ENCODE data around the gene MTHFSD.

Gene MTHFSD

DNA sequence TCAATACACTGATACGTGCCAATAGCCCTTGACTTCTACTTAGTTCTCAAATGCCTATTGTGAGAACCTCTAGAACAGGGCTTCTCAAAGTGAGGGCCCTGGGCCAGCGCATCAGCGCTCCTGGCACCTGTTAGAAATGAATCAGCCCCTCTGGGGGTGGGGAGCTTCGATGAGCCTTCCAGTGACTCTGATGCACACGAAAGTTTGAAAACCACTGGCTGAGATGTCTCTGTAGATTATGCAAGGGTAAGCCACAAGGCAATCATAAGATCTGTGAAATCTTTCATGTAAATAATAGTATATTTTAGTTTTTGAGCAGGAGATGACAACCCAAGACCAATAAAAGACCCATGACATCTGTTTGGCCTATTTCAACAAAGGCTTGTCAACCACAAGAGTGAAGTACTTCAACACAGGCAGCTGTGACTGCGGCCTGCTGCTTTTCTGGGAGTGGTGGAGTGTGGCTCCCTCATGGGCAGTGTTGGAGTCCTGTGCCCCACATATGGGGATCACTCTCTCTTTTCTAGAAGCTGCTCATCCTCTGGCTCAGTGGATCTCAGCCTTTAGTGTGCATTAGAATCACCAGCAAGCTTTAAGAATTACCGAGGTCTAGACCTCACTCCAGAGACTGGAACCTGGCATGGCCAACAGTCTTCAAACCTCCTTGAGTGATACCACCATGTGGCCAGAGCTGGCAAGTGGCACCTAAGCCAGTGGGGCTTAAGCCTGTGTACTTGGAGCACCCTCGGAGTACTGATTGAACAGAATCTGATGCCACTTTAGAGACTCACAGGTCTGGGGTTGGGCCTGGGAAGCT lies 5.8 kb downstream of the MTHFSD start:
- DNase-seq: no peak

DNA sequence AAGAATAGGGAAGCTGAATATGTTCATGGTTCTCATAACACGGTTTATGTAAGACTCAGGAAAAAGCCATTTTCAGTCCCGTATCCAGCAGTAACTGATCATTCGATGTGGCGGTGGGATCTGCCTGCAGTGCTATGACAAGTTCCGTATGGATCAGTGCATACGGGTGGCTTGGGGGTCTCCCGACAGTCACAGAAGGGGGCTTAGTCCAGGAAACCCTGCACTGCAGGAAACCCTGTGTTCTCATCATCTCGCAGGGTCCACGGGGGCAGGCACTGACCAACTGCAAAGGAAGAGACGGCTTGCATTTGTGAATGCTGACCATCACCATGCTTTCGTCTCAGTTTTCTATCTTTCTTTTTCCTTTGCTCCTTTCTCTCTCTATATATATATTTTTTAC lies 7.7 kb downstream of the MTHFSD start:
- no peak for DNase-seq

GRCh38 chr16:86546638-86547013 lies 8.4 kb downstream of the MTHFSD start:
- no peak for DNase-seq

GRCh38 chr16:86545954-86546637 lies 8.9 kb downstream of the MTHFSD start:
- no peak for DNase-seq

DNA sequence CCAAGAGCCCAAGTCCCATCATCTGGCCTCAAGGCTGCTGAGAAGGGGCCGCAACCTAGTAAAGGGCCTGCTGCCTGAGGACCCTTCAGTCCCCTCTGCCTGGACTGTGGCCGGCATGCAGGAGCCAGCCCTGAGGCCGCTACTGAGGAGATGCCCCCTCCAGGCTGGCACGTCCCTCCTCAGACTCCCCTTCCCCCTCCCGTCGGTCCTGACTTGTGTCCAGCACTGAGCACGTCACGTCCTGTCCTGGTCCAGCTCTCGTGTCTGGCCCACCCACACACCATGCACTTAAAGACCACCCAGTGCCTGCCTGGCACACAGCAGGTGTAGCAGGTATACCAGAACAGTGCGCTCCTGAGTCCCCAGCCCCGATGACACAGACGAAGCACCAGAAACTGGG lies 9.6 kb downstream of the MTHFSD start:
- DNase-seq: no peak

GRCh38 chr16:86542756-86543750 lies 12.0 kb downstream of the MTHFSD start:
- no peak for DNase-seq

DNA sequence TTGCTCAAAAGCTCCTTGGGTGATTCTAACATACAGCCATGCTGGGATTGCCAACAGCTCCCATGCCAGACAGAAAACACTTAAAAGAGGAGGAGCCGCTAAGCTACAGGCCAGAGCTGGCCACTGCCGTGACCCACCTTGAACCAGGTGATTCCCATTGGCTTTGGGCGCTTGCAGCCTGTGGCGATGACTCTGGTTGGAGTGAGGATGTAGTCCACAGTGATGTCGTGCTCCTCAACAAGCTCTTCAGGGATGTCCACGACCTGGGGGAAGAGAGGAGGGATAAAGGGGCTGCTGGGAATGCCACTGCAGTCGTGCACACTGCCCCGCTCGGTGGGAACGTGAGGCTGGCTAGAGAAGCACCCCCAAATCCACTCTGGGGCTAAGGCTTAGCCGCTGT lies 13.5 kb downstream of the MTHFSD start:
- no peak for DNase-seq

GRCh38 chr16:86540894-86541293 lies 14.1 kb downstream of the MTHFSD start:
- no peak for DNase-seq

GRCh38 chr16:86538196-86538780 lies 16.7 kb downstream of the MTHFSD start:
- DNase-seq: no peak

DNA sequence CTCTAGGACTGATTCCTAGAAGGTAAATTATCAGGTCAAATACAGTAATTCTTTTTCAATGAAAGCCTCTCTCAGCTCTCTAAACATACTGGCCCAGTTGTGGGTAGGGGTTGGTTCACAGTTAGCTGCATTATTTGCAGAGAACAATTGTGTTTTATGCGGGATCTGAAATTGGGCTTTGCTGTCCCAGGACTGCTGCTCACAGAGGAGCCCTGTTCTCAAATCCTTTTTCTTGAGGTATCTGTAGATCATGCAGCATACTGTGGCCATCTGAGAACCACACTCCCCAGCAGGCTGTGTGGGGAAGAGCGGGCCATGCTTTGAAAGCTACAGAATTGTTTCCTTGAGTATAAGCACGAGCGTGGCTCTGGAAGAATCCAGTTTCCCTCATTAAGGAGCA lies 17.5 kb downstream of the MTHFSD start:
- no peak for DNase-seq

DNA sequence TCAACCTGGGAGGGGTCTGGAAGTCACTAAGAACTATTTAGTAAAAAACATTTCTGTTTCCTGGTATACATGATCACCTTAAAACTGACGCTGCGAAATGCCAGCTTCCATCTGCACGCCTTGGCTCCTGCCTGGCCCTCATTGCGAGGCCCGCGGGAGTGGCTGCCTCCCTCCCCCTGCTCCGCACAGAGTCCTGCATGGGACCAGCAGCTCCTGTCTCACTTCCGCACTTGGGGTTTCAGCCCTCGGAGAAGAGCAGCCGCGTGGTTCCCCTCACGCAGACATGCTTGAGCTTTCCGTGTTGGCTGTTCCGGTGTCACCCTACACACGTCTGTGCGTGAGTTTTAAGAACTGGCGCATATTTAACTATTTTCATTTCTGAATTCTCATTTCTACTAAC lies 18.4 kb downstream of the MTHFSD start:
- no peak for DNase-seq

- no peak for DNase-seq
These were observed 20.0 kb downstream of the MTHFSD start for GRCh38 chr16:86534779-86535615.

DNA sequence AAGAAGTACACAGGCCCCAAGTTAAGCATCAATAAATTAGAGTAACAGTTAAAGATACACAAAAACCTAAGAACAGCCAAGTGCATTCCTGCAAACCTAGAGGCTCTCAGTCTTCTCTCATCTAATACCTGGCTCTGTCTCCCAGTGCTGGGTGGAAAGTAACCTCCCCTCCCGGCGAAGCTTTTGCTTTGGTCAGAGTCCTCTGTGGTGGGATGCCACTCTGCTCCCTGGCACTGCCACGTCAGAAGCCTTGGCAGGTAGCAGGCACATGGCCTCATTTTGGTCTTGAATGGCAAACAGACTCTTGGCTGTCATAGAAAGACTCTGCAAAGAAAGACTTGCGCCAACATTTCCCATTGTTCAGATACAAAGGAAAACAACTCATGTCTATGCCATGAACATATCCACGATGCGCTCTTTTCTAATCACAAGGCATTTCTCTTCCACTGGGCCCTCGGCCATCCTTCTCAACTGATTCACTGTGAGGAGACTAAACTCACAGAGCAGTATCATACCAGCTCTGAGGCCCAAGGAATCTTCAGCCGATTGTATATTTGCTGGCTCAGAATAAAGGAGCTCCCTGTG lies 21.2 kb downstream of the MTHFSD start:
- no peak for DNase-seq

DNA sequence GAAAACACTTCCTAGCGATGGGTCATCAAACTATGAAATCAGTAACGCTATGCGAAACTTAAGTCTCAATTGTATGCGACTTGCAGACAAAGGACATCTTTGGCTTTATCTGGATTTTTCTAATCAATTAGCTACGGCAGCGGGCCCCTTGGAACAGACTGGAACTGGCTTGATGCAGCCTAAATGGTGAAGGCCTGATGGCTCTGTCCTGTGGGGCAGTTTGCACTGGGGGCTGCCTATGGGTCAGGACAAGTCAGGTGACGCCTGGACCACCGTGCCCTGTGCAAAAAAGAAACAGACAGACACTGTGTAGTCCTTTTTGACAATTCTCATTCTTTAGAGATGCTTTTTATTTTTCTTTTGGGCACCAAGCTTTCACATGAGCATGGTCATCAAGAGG lies 22.0 kb downstream of the MTHFSD start:
- DNase-seq: no peak

GRCh38 chr16:86532526-86532815 lies 22.6 kb downstream of the MTHFSD start:
- DNase-seq: no peak

DNA sequence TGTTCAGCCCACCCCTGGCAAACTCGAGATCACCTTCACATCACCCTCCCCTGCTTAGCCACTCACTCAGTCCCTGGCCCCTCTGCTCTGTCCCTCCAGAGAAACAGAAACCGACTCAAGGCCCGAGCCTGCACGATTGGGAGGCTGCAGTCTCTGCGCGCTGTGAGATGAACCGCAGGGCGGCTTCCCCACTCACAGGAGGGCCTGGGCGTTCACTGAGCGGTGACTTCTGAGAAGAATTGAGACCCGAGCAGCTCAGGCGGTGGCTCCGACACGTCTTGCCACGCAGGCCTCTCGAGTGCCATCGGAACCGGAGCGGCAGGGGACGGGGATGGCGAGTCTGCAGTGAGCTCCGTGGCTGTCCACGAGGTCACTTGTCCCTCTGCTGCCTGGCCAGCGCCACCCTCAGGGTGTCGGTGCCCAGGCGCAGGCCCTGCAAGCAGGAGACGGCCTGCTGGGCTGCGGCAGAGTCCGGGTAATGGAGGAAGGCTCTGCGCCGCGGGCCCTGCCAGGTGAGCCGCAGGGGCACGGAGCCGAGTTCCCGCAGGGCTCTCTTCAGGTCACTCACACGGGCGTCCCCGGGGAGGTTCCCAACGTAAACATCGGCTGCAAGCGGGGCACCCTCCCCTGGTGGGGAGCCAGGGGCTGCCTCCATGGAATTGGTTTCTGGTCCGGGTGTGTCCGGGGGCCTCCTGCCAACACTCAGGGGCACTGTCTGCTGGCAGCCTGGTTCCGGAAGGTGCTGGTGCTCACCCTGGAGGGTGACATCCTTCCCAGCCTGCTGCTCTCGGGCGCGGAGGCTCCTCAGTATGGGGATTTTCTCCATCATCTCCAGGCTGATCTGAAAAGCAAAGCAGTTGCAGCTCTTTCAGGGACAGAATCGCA lies 23.2 kb downstream of the MTHFSD start:
- no peak for DNase-seq

- DNase-seq: no peak
These were observed 23.9 kb downstream of the MTHFSD start for GRCh38 chr16:86531191-86531545.

- DNase-seq: no peak
These were observed 24.5 kb downstream of the MTHFSD start for GRCh38 chr16:86530251-86531190.

DNA sequence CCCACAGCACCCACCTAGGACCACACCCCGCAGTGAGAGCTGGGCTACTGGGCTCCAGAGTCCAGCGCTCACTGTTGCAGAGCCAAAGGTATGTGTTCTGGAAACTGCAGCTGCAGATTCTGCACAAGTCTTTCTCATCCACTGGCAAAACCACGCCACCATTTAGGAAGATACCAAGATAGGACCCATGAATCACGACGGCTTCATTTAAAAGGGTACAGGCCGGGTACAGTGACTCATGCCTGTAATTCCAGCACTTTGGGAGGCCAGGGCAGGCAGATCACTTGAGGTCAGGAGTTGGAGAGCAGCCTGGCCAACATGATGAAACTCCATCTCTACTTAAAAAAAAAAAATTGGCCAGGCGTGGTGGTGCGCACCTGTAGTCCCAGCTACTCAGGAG lies 25.9 kb downstream of the MTHFSD start:
- no peak for DNase-seq

Data from GOT3 (cell line).